LNCaP clone FGC (cell line): ENCODE data around the gene HECTD2.
"Not testable (repeated sequence)": the region's sequence is repeated elsewhere in the genome, so short reads cannot be mapped to it uniquely, and the experiment has no call there.

ENCODE experiments used
- DNase-seq: peaks from one replicate; pipeline ENCODE4 v3.0.0-alpha.2; 2011; ENCODE audit warnings: low read depth
- H3K4me3 ChIP-seq: 2 replicates; pipeline ENCODE4 v1.5.1; 2011; ENCODE audit warnings: mild to moderate bottlenecking, low read depth, low read length, control low read depth
- CTCF ChIP-seq: IDR thresholded peaks from 2 replicates; pipeline ENCODE4 v1.5.1; 2012; ENCODE audit warnings: mild to moderate bottlenecking; ENCODE audit not compliant: control insufficient read depth, insufficient read depth; ENCODE audit errors: extremely low read depth

Gene HECTD2

GRCh38 chr10:91557651-91558111 is 147.5 kb downstream of the HECTD2 start:
- no peak for TF ChIP-seq CTCF
- no peak overlapping the region for H3K4me3 ChIP-seq
- no peak for DNase-seq

- DNase-seq: no peak
- TF ChIP-seq CTCF: no peak
- H3K4me3 ChIP-seq: no peak overlapping the region
Observed at GRCh38 chr10:91558473-91558872, 148.3 kb downstream of the HECTD2 start.

GRCh38 chr10:91559169-91559568 is 149.0 kb downstream of the HECTD2 start:
- H3K4me3 ChIP-seq: no peak overlapping the region
- no peak for DNase-seq
- TF ChIP-seq CTCF: no peak

- DNase-seq: no peak
- H3K4me3 ChIP-seq: no peak overlapping the region
- TF ChIP-seq CTCF: no peak
Observed at GRCh38 chr10:91559750-91560149, 149.6 kb downstream of the HECTD2 start.

GRCh38 chr10:91560827-91561226 is 150.7 kb downstream of the HECTD2 start:
- not testable (repeated sequence) for H3K4me3 ChIP-seq, DNase-seq

- no peak for TF ChIP-seq CTCF
- no peak for DNase-seq
- H3K4me3 ChIP-seq: no peak overlapping the region
Observed at GRCh38 chr10:91562839-91563581, 152.9 kb downstream of the HECTD2 start.

- no peak overlapping the region for H3K4me3 ChIP-seq
- TF ChIP-seq CTCF: no peak
- no peak for DNase-seq
Observed at GRCh38 chr10:91564026-91564425, 153.9 kb downstream of the HECTD2 start.
